WTC11 (cell line): ENCODE data around the gene AMHR2. TPM values are rescaled to one million over a fixed set of nuclear protein-coding genes. Genes with fewer than 3 reads are reported as not detected.

ENCODE experiments used
- total RNA-seq: library from RNA; stranded (reverse); gene quantifications from 3 replicates; pipeline ENCODE4 v1.2.3, GENCODE V29; 2021

AMHR2 gene
- total RNA-seq, 1 experiment from 2014 or later = not detected

Other genes with a start within 250 kb of the AMHR2 start
- 26.6 to 36.6 TPM (median 36.1 TPM) in 3 replicates for gene ZNF740, start 243.1 kb upstream of the AMHR2 start, total RNA-seq
- 11.5 to 12.6 TPM (median 12.3 TPM) in 3 replicates for gene CSAD, start 242.9 kb upstream of the AMHR2 start, total RNA-seq
- 0.90 to 1.4 TPM (median 1.1 TPM) in 3 replicates for gene ITGB7, start 216.6 kb upstream of the AMHR2 start, total RNA-seq
- 68.1 to 77.2 TPM (median 69.7 TPM) in 3 replicates for gene RARG, start 191.6 kb upstream of the AMHR2 start, total RNA-seq
- 41.5 to 61.4 TPM (median 48.5 TPM) in 3 replicates for gene ESPL1, start 155.6 kb upstream of the AMHR2 start, total RNA-seq
- gene PFDN5, start 128.3 kb upstream of the AMHR2 start, total RNA-seq = 263 to 286 TPM (median 270 TPM) in 3 replicates
- gene MYG1, start 124.2 kb upstream of the AMHR2 start, total RNA-seq = 84.7 to 93.1 TPM (median 92.8 TPM) in 3 replicates
- 95.8 to 104 TPM (median 98.9 TPM) in 3 replicates for gene AAAS, start 102.2 kb upstream of the AMHR2 start, total RNA-seq
- 0.09 TPM in 1 of 3 replicates, not detected in the others for gene SP7, start 87.5 kb upstream of the AMHR2 start, total RNA-seq
- 77.3 to 87.2 TPM (median 79.4 TPM) in 3 replicates for gene SP1, start 43.7 kb upstream of the AMHR2 start, total RNA-seq
- gene PRR13, start 17.9 kb downstream of the AMHR2 start, total RNA-seq = 150 to 187 TPM (median 155 TPM) in 3 replicates
- gene PCBP2, start 28.2 kb downstream of the AMHR2 start, total RNA-seq = 981 to 1,004 TPM (median 984 TPM) in 3 replicates
- 23.6 to 27.9 TPM (median 25.1 TPM) in 3 replicates for gene MAP3K12, start 75.6 kb downstream of the AMHR2 start, total RNA-seq
- gene TARBP2, start 77.4 kb downstream of the AMHR2 start, total RNA-seq = 69.0 to 74.0 TPM (median 69.1 TPM) in 3 replicates
- 0.57 to 0.80 TPM (median 0.59 TPM) in 3 replicates for gene NPFF, start 83.6 kb downstream of the AMHR2 start, total RNA-seq
- 16.3 to 20.3 TPM (median 19.7 TPM) in 3 replicates for gene ATF7, start 202.5 kb downstream of the AMHR2 start, total RNA-seq